Spleen (tissue), 11 donors: ENCODE data around the gene BMAL2. TPM values are rescaled to one million over a fixed set of nuclear protein-coding genes. Genes with fewer than 3 reads are reported as not detected.

ENCODE experiments used
- DNase-seq: peaks from one replicate; pipeline ENCODE4 v3.0.0-alpha.2; 2020
- H3K27ac ChIP-seq, 8 donors: fragments of 200-600 bp; sonication (generic) in 7 of 8; 1 replicate in 4 of 8; 2 replicates in 4 of 8; pipeline versions ENCODE4 v1.5.0 to v1.8.0; 2016 to 2021; ENCODE audit warnings: inconsistent platforms in 4 of 8, mild to moderate bottlenecking in 4 of 8, moderate library complexity in 1 of 8
- H3K27me3 ChIP-seq, 7 donors: fragments of 200-600 bp; sonication (generic) in 6 of 7; replicated peaks in 1 of 7; 1 replicate in 4 of 7; 2 replicates in 3 of 7; pipeline versions ENCODE4 v1.5.0 to v1.8.0; 2016 to 2021; ENCODE audit warnings: inconsistent platforms in 3 of 7, mild to moderate bottlenecking in 1 of 7
- H3K36me3 ChIP-seq, 6 donors: fragments of 200-600 bp; sonication (generic) in 5 of 6; 1 replicate in 4 of 6; 2 replicates in 2 of 6; pipeline versions ENCODE4 v1.5.0 to v1.8.0; 2016 to 2021; ENCODE audit warnings: inconsistent platforms in 2 of 6
- H3K4me1 ChIP-seq, 6 donors: fragments of 200-600 bp; sonication (generic) in 5 of 6; 1 replicate in 3 of 6; 2 replicates in 3 of 6; pipeline versions ENCODE4 v1.5.0 to v1.8.0; 2016 to 2021; ENCODE audit warnings: inconsistent platforms in 3 of 6
- H3K4me3 ChIP-seq, 8 donors: fragments of 200-600 bp; sonication (generic) in 7 of 8; 1 replicate in 4 of 8; 2 replicates in 4 of 8; pipeline versions ENCODE4 v1.5.0 to v1.8.0; 2016 to 2021; ENCODE audit warnings: inconsistent platforms in 4 of 8, mild to moderate bottlenecking in 4 of 8, moderate library complexity in 2 of 8
- H3K9me3 ChIP-seq, 8 donors: fragments of 200-600 bp; sonication (generic) in 7 of 8; 1 replicate in 4 of 8; 2 replicates in 4 of 8; pipeline versions ENCODE4 v1.5.0 to v1.8.0; 2016 to 2021; ENCODE audit warnings: inconsistent platforms in 4 of 8
- CTCF ChIP-seq, 11 experiments: fragments of 200-600 bp in 7 of 11; fragments of 450-650 bp in 4 of 11; sonication (generic) in 4 of 11; IDR thresholded peaks in 8 of 11; conservative IDR thresholded peaks in 3 of 11; 1 replicate in 7 of 11; 2 replicates in 4 of 11; pipeline versions ENCODE4 v1.4.0 to v1.8.0; 2016 to 2021; ENCODE audit warnings: antibody characterized with exemption in 11 of 11, inconsistent platforms in 4 of 11, mild to moderate bottlenecking in 1 of 11
- POLR2A ChIP-seq, 3 donors: fragments of 450-650 bp; IDR thresholded peaks; one replicate each; pipeline ENCODE4 v1.5.1; 2017; ENCODE audit warnings: antibody characterized with exemption in 3 of 3, mild to moderate bottlenecking in 1 of 3
- POLR2AphosphoS5 ChIP-seq, 3 donors: sonication (generic); formaldehyde crosslinking; IDR thresholded peaks; one replicate each; pipeline ENCODE4 v1.5.1; 2017; ENCODE audit warnings: antibody characterized with exemption in 3 of 3
- WGBS, 5 donors: extraction: QIAGEN DNeasy Blood & Tissue Kit in 3 of 5; methylation state at CpG; one replicate each; pipeline versions ENCODE4 v1.1.5 to v1.1.7; 2013 to 2018; 5-methylcytosine and 5-hydroxymethylcytosine counted together
- intact Hi-C: fragments of 100-400 bp; cut with DNase I; formaldehyde crosslinking; loops from one replicate; pipeline ENCODE4 v1.15.0; 2023; ENCODE audit warnings: low total_unique reads
- polyA plus RNA-seq, 3 donors: library from polyadenylated mRNA; stranded (reverse); fragments of 200-250 nt; gene quantifications; one replicate each; pipeline ENCODE4 v1.2.1, GENCODE V29; 2013
- total RNA-seq, 7 donors: library from RNA; depleted of rRNA in 3 of 7; stranded (reverse); fragments of >200 nt in 3 of 7; fragmentation: NEBNext Ultra II Directional in 4 of 7; extraction: Animal tissue kit (Norgen Biotek cat#: 25700) in 4 of 7; gene quantifications; one replicate each; pipeline versions ENCODE4 v1.1.0 to v1.2.1, GENCODE V29; 2016 to 2021
- donor health status: healthy with polysubstance abuse.
- donor health status: DM: no; HTN: no; CAD: no; lungs with moderate emphysema.
- donor health status: DM: no; HTN: no; CAD: no.
- donor health status: Bipolar disorder and iron deficiency.
- donor health status: healthy.
- donor health status: DM: no; HTN: no; CAD: no.
- donor health status: DM: yes; HTN: yes; CAD: no.

The BMAL2 gene
- total and polyA plus RNA-seq, 10 donors: 0.67 to 3.7 (median 1.6) TPM

- Histone ChIP-seq H3K9me3 (no peaks in the 10 kb centered on the region), H3K4me1 (no peaks in the 10 kb centered on the region), H3K36me3 (no peaks in the 10 kb centered on the region), H3K27me3 (no peaks in the 10 kb centered on the region), H3K4me3 (no peak overlapping the region), H3K27ac (no peak overlapping the region)
- intact Hi-C loops: no loop called here
- no peak for TF ChIP-seq CTCF (IDR thresholded peaks at IDR 0.05 in 8 of 11, conservative IDR thresholded peaks at IDR 0.05 in 3 of 11)
- no peak for TF ChIP-seq POLR2A (IDR thresholded peaks at IDR 0.05)
- TF ChIP-seq POLR2AphosphoS5 (IDR thresholded peaks at IDR 0.05): no peak
- no peak for DNase-seq
- WGBS, 5 donors: 58 to 89% (median 79%) methylated on average over 2 of the region's 2 CpGs
These were observed 11.6 kb downstream of the BMAL2 start for GRCh38 chr12:27344246-27344645.

- Histone ChIP-seq H3K4me3 (no peak overlapping the region), H3K36me3 (no peaks in the 10 kb centered on the region), H3K4me1 (no peaks in the 10 kb centered on the region), H3K9me3 (no peaks in the 10 kb centered on the region), H3K27ac (no peak overlapping the region), H3K27me3 (no peaks in the 10 kb centered on the region)
- intact Hi-C loops: no loop called here
- TF ChIP-seq POLR2AphosphoS5 (IDR thresholded peaks at IDR 0.05): no peak
- no peak for TF ChIP-seq CTCF (IDR thresholded peaks at IDR 0.05 in 8 of 11, conservative IDR thresholded peaks at IDR 0.05 in 3 of 11)
- no peak for TF ChIP-seq POLR2A (IDR thresholded peaks at IDR 0.05)
- DNase-seq: no peak
- 66 to 91% (median 72%) methylated on average over 3 of the region's 3 CpGs for WGBS, 5 donors
These were observed 12.1 kb downstream of the BMAL2 start for GRCh38 chr12:27344760-27345159.

- TF ChIP-seq POLR2AphosphoS5 (IDR thresholded peaks at IDR 0.05) (no peak), POLR2A (IDR thresholded peaks at IDR 0.05) (no peak), CTCF (IDR thresholded peaks at IDR 0.05 in 8 of 11, conservative IDR thresholded peaks at IDR 0.05 in 3 of 11) (no peak)
These were observed 12.7 kb downstream of the BMAL2 start for GRCh38 chr12:27345376-27345775.

GRCh38 chr12:27347779-27348178, 15.1 kb downstream of the BMAL2 start:
- Histone ChIP-seq H3K27ac (no peak overlapping the region), H3K4me3 (no peak overlapping the region), H3K36me3 (no peaks in the 10 kb centered on the region), H3K27me3 (no peaks in the 10 kb centered on the region), H3K4me1 (no peaks in the 10 kb centered on the region), H3K9me3 (no peaks in the 10 kb centered on the region)
- no peak for DNase-seq
- WGBS, 5 donors: 64 to 93% (median 86%) methylated on average over 2 of the region's 2 CpGs
- TF ChIP-seq CTCF (IDR thresholded peaks at IDR 0.05 in 8 of 11, conservative IDR thresholded peaks at IDR 0.05 in 3 of 11) (no peak), POLR2AphosphoS5 (IDR thresholded peaks at IDR 0.05) (no peak), POLR2A (IDR thresholded peaks at IDR 0.05) (no peak)
- intact Hi-C loops: no loop called here

More at GRCh38 chr12:27345376-27345775, 12.7 kb downstream of the BMAL2 start:
- no peak overlapping the region for H3K4me3 ChIP-seq
- H3K36me3 ChIP-seq: no peaks in the 10 kb centered on the region
- no peaks in the 10 kb centered on the region for H3K27me3 ChIP-seq
- no peak overlapping the region for H3K27ac ChIP-seq
- DNase-seq: no peak
- H3K4me1 ChIP-seq: no peaks in the 10 kb centered on the region
- no peaks in the 10 kb centered on the region for H3K9me3 ChIP-seq
- 91 to 96% (median 92%) methylated on average over 4 of the region's 4 CpGs for WGBS, 5 donors
- intact Hi-C loops: no loop called here
